GM18873 (cell line): ENCODE results near the gene MMP15.
"Not testable (repeated sequence)": the region's sequence is repeated elsewhere in the genome, so short reads cannot be mapped to it uniquely, and the experiment has no call there.

Experiments
- ATAC-seq: cut with Tn5 transposase; IDR thresholded peaks from one replicate; pipeline ENCODE4 v1.9.1; 2021; ENCODE audit warnings: mild to moderate bottlenecking, moderate library complexity, moderate number of reproducible peaks; ENCODE audit not compliant: unreplicated experiment, low FRiP score

Gene MMP15

DNA sequence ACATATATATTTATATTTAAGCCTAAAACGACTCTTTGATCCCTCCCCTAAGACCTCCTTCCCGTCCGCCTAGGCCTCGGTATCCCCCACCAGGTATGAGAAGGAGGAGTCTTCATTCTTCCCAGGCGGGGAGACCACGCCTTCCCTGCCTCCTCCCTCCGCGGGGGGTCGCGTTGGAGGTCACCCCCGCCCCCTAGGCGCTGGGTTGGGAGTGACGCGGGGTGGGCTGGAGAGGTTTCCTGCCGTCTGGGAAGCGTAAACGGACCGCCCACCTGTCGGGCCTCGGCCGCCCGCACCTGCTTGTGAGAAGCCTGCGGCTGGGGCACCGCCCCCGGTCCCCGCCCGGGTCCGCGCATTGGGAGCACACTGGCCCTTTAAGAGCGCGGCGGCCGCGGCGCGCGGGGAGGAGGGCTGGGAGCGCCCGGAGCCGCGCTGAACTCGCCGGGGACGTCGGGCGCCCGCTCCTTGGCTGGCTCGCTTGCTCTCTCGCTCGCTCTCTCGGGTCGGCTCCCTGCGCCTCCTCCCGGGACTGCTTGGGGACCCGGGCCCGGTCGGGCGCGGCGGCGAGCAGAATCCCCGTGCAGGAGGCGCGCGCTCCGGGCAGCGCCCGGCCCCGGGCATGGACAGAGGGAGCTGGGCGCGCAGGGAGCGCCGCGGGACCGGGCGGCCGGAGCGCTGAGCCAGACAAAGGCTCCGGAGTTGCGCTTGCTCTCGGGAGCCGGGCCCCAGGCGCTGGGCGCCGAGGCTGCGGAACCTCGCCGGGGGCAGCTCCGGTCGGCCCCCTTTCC, at the start of gene MMP15:
Gene MMP15 (plus strand): TSS at position 404 of the 788 bp plus-strand sequence. CDS start 597 bp downstream, outside the sequence.
- ATAC-seq, result no peak

DNA sequence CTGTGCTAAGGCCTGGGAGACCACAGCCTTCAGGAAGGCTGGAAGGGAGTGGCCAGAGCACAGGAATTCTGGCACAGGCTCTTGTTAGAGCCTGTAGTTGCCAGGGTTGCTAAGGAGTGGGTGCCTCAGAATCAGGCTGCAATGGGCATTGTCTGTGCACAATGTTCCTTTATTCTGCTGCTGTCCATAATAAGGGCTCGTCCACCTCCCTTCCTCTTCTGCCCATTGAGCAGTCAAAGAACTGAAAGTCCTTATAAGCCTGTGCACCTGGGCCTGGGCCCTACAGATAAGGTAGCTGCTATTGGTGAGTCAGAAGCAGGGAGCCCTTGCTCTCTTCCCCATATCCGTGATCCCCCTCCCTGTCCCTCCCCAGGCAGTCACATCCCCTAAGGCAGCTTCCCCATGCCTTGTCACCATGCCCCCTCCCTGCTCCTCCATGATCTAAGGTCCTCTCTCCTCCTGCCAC, 49.2 kb upstream of the MMP15 start:
- ATAC-seq, result no peak

DNA sequence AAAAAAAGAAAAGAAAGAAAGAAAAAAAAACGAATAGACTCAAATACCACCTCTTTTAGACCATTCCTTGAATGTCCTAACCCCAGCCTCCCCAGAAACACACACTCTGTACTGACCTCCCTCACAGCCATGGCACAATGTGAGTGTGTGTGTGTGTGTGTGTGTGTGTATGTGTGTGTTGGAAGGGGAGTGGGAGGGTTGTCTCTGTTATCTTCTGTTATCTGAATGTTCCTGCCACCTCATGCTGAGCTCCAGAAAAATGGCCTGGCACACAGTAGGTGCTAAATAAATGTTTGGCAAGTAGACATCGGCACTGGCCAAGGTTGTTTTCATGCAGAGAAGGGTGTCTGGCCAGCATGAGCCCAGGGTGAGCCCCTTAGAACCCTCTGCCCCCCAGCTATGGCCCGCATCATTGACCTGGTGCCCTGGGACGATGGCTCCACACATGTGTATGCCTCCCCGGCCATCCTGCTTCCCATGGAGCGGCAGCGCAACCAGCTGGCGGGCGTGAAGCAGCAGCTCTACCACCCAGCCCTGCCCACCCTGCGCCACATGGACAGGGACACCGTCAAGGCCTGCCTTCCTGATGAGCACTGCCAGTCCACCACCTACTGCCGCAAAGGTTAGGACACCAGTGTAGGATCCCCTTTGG, 48.0 kb upstream of the MMP15 start:
- no peak for ATAC-seq

DNA sequence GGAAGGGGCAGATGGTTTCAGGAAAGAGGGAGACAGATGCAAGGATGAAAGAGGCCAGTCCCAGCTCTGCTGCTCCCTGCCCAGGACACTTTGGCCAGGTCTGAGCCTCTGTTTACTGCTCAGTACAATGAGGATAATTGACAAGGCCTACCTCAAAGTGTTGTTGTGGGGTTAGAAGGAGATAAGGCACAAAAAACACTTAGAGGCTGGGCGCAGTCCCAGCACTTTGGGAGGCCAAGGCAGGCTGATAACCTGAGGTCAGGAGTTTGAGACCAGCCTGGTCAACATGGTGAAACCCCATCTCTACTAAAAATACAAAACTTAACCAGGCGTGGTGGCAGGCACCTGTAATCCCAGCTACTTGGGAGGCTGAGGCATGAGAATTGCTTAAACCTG, 47.5 kb upstream of the MMP15 start:
- not testable (repeated sequence) for ATAC-seq

DNA sequence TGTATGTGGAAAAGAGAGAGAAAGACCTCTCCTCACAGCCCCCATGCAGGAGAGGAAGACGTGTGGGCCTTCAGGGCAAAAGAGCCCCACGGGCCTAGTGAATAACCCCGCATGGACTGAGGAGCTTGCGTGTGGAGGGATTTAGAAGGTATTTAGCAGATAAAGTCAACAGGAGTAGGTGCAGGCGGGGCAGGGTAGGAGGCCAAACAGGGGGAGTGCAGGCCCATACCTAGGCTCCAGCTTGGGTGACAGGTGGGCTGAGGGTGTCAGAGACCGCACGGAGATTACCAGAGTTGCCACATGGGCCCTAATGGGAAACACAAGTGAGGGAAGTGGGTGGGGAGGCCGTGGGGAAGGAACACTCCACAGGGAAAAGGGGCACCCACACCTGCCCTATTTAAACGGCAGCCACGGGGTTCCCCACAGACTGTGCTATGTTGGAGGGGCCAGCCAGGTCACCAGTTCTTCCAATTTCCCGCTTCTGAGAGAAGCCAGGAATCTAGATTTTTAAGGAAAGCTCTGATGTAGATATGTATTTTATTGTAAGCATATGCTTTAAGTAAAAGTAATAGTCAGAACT, 46.5 kb upstream of the MMP15 start:
- ATAC-seq, result no peak

DNA sequence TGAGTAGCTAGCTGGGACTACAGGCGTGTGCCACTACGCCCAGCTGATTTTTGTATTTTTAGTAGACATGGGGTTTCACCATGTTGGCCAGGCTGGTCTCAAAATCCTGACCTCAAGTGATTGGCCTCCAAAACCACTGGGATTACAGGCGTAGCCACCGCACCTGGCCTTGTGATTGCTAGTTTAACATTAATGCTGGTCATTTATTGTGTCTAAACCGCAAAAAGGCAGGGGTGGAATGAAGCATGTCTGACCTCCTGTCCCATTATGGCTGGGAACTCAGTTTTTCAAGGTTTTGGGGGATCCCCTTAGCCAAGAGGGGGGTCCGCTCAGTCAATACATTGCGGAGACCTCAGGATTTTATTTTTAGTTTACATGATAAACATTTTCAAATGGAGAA, 43.9 kb upstream of the MMP15 start:
- ATAC-seq, result no peak

DNA sequence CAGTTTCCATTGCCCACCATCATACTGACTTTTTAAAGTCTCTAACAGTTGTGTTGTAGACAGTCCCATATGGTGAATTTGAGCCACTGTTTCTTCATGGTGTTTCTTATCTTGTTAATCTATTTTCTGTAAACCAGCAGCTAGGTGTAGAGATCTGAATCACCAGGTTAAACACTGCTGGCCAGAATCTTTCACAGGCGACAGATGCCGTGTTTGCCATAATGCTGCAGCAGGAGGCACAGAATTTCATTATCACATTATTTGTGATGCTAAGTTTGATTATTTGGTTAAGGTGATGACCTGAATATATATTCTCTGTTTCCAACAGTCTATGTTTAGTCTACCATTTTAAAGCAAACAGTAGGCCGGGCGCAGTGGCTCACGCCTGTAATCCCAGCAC, 43.2 kb upstream of the MMP15 start:
- no peak for ATAC-seq

DNA sequence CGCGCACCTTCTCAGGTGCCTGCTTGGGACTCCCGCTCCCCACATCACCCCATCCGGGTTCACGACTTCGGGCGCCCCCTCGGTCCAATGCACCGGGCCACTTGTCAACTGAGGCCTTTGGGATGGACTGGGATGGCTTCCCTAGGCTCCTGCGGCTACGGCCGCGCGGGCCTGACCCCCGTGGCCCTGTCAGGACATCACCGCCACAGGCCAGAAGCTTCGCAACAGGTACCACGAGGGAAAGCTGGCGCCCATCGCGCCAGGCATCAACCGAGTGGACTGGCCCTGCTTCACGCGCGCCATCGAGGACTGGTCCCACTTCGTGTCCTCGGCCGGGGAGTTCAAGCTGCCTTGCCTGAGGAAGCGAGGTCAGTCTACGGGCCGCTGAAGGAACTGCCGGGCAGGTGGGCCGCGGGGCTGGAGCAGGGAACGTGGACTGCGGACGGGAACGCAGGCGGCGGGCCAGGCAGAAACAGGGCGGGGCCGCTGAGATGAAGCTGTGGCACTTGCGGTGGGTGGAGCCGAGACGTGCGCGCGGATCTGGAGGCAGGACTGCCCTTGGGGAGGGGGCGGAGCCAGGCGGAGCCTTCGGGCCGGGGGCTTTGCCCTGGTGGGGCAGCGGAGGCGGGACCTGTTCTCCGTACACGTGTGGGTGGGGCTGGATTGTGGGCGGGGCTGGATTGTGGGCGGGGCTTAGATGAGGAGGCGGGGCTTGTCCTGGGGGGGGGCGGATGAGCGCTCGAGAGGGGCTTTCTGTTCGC, 40.9 kb upstream of the MMP15 start:
- no peak for ATAC-seq

DNA sequence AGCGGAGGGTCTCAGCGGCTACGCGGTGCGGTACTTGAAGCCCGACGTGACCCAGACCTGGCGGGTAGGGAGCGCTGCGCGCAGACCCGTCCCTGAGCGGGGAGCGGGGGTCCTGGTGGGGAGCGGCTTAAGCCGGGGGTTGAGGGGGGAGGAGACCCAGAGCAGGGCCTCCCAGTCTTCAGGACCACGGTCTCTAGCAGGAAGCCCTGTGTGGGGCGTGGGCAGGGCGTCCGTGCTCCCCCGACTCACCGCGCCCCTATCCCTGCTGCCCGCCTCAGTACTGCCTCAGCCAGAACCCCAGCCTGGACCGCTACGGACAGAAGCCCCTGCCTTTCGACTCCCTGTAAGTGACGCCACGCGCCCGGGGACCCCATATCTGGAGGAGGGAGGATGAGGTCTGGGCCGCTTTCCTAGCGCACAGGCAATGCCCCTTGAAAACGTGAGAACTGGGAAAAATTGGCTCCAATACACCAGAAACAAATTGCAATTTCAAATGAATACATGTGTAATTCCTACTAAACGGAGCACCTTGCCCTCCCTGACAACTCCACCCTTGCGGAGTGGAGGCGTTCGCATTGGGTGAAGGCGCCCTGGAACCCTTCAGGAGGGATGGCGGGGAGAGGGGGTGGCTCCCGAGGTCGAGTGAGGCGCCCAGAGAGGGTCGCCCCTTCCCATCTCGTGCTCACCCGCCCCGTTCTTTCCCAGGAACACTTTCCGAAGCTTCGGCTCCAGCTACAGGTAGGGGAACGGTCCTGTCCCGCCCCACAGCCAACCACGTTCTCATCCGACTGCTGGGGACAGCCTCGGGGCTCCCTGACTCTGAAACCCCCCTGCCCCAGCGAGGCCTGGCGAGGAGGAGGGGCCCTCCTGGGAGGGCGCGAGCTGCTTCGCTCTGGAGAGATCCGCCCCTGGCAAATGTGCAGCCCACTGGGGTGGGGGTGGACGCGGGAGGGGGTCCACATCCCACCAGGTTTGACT, 40.1 kb upstream of the MMP15 start:
- no peak for ATAC-seq

DNA sequence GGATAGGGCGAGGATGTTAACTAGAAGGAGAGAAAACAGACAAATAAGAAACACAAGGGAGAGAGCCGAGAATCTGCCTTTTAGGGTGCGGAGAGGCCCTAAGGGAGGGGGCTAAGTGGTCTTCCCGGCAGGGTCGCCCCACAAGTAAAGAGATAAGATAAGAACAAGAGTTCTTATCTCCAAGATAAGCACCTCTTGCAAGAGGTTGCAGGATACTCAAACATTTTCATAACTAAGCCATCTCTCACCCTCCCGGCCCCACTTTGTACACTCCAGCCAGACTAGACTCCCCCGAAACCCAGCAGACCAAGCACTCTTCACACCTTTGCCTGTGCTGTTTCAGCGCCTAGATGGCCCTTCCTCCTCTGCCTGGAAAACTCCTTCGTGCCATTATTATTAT, 39.4 kb upstream of the MMP15 start:
- no peak for ATAC-seq

DNA sequence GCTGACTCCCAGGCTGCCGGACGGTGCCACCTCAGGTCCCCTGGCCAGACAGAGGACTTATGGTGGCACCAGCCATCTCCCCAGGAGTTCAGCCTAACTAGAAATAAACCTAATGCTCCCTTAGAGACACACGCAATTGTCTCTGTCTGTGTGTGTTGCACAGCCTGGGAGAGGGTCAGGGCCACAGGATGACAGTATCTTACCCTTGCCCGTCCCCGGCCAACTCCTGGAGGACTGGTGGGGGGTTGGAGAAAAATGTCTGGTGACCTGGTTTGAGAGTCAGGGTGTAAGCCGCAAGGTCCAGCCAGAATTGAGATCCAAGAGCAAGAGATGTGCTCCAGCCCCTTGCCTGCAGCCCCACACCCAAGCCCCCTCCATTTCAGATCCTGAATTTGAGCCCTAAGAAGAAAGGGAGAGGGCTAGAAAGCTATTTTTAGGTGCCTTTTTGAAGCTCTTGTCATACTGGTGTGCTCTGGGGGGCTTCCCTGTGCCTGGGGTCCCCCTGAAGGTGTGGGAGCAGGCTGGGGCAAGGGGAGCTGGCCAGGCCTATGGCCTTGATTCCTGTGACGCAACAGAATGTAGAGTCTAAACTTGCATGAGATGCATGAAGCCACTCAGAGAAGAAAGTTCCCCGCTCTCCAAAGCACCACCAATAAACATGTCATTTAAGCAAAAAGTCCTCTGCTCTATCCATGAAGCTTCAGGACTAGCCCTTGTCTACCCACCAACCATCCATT, 37.9 kb upstream of the MMP15 start:
- no peak for ATAC-seq

DNA sequence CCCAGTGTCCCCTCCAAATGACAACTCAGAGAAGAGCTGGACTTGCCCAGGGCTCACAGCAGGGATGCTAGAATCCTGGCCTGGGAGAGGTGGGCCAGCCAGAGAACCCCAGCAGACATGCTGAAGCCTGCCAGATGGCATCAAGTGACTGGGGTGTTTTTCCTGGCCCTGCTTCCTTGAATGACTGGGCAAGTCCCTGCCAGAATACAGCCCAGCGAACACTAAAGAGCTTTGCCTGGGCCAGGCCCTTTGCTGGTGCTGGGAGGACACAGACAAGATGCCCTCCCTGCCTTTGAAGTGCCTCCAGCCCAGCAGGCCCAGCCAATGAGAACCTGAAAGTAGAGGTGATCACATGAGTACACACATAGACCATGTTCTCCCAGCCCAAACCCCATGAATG, 36.6 kb upstream of the MMP15 start:
- ATAC-seq, result no peak

DNA sequence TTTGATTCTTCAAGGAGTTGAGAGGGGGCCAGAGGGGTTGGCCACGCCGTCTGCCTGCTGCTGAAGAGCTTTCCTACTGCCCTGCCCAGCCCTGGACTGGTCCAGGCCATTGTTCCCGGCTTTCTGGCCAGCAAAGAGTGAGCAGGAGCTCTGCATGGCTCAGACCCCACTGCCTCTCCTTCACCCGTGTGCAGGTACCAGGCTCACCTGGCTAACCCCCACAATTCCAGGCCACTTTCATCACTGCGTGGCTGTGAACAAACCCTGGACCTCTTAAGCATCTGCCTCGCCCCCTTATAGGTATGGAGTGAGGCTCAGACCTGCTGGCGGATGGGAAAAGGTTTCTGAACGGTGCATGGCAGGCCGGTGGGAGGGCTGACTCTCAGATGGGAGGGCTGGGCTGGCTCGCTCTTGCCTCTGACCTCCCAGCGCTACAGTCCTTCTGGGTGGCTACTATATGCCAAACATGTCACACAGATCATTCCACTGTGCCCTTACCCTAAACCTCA, 33.9 kb upstream of the MMP15 start:
- ATAC-seq, result no peak

DNA sequence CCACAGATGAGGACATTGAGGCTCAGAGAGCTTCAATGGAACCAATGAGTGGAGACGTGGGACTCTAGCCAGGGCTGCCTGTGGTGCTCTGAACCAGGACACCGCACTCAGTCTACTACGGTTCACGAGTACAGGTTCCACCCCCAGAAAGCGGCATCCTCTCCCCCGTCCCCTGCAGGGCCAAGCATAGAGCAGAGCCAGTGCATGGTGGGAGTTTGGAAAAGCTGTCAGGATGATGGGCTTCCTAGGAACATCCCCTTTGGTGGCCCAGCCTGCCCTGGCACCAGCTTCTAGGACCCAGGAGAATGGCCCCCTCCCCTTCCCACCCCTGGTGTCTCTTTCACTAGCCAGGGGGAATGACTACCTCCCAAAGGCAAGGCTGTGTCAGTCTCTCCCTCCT, 33.5 kb upstream of the MMP15 start:
- ATAC-seq, result no peak

DNA sequence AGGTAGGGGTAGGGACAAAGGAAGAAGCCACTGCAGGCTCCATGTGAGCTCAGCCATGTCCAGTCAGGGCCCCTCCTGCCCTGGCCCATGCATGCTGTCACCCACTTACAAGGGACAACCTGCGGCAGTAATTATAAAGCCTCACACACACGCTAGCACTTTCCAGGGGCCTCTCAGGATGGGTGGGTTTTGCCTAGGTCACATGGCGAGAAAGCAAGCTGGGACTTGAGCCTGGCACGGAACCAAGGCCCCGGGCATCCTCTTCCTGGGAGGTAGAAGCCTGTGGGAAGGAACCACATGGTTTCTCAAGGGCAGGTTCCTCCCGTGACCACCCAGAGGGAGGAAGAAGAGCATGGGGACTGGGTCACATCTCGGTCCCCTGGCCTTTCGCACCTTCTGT, 32.1 kb upstream of the MMP15 start:
- ATAC-seq, result no peak

DNA sequence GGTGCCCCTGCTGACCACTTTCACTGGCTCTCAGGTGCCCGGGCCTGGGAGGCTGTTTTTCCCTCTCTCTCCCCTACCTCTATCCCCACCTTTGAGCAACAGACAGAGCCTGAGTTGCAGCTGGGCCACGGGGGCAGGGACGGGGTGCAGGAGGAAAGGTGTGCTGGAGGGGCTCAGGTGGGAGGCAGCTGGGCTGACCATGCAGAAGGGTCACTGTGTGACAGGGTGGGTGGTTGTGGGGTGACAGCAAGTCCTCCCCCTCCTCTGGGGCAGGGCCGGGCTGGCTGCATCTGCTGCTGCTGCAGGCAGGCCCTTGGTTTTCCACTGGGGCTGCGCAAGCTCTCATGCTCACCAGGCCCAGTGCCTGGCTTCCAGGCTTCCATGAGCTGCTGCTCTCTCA, 31.7 kb upstream of the MMP15 start:
- ATAC-seq, result no peak

DNA sequence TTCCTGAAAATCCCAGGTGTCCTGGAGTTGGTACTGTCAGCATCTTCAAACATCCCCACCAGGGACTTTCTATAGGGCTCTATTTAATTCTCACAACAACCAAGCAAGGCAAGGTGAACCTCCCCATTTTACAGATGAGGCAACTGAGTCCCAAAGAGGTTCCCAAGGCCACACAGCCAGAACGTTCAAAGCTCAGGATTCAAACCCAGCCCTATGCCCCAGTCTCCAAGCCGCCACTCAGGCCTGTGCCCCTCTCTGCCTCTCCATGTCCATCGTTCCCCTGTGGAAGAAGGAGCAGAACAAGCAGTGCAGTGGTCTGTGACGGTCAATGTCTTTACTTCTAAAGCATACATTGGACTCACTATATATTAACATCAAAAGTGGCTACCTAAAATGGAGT, 31.2 kb upstream of the MMP15 start:
- no peak for ATAC-seq

DNA sequence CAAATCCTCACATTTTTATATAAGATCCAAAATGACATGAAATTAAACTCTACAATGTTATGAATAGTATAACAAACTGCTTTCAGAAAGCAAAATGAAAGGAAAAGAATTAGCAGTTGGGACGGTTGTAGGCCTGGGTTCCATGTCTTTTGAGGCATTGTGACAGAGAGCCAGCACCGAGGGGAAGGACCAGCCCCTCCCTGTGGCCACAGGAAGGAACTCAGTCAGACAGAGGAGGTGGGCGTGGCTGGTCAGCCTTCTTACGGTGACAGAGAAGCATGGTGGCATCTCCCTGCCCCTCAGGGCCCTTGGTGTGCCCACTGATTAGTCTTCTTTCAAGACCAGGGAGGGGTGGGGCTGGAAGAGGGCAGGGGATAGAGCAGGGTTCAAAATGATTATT, 30.8 kb upstream of the MMP15 start:
- ATAC-seq, result no peak
